Effector memory CD8-positive, alpha-beta T cell (primary cell): Measurements from ENCODE around the gene OSCP1.

Experiments
- ATAC-seq: fragments of 150-1000 bp; cut with Tn5 transposase; replicated peaks from 2 replicates; pipeline ENCODE4 v1.10.0; 2021; ENCODE audit warnings: mild to moderate bottlenecking, moderate library complexity
- DNase-seq, 3 experiments: peaks; one replicate each; pipeline ENCODE4 v3.0.0; 2021
- H3K27ac Mint-ChIP-seq, 2 donors: one replicate each; pipeline ENCODE4 v1.8.0; 2022; ENCODE audit warnings: mild to moderate bottlenecking in 2 of 2, mixed read lengths in 2 of 2, moderate library complexity in 2 of 2
- H3K27me3 Mint-ChIP-seq, 2 donors: one replicate each; pipeline ENCODE4 v1.8.0; 2022; ENCODE audit warnings: mixed read lengths in 2 of 2
- H3K36me3 Mint-ChIP-seq: one replicate; pipeline ENCODE4 v1.8.0; 2022; ENCODE audit warnings: mild to moderate bottlenecking, moderate library complexity, mixed read lengths; ENCODE audit not compliant: insufficient read depth
- H3K4me1 Mint-ChIP-seq, 2 donors: one replicate each; pipeline ENCODE4 v1.8.0; 2022; ENCODE audit warnings: low read depth in 2 of 2, mixed read lengths in 2 of 2
- H3K4me3 Mint-ChIP-seq, 2 donors: one replicate each; pipeline ENCODE4 v1.8.0; 2022; ENCODE audit warnings: mild to moderate bottlenecking in 2 of 2, mixed read lengths in 2 of 2, moderate library complexity in 2 of 2
- H3K9me3 Mint-ChIP-seq, 2 donors: one replicate each; pipeline ENCODE4 v1.8.0; 2022; ENCODE audit warnings: mixed read lengths in 2 of 2

Gene OSCP1

DNA sequence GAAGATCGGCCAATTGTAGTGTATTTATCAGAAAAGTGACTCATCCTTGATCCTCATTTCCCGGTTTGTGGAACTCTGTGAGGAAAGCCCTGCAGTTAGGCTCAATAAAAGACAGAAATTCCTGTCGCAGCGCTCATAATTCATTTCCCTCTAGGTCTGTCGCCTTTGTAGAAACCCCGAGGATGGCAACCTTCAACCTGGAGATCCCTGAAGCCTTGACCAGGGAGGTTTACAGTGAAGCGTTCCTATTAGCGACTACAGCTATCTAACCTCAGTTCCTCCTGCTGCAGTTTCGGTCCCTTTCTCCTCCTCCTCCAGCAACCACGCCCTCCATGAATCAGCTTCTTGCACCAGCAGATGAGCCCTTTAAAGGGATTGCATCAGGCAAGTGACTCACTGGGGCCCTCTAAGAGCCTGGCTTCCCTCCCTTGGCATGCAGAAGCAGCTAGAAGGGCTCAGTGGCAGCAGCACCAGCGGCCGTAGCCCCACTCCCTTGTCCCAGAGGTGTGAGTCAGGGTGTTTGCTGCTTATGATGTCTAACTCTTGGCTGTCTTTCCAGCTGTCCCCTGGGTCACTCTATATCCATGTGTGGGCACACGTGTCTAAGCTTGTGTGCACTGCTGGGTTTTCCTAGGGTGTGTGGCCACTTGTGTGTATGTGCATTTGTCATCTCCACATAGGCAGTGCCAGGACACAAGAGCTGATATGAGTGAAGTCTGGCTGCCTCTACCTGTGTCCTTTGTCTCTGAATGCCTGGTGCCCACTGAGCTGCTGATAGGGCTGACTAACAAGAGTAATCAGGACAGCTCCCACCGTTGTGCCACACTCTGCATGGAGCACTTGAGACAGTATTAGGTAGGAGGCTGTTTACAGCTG lies 63.7 kb downstream of the OSCP1 start:
- Mint-ChIP-seq H3K36me3 (peaks cover 36% of the 10 kb centered on the region), H3K4me3 (peak overlapping the region; percentile 81 to 94), H3K27me3 (no peaks in the 10 kb centered on the region), H3K9me3 (no peaks in the 10 kb centered on the region), H3K4me1 (peaks cover 39 to 45% of the 10 kb centered on the region in 2 donors), H3K27ac (peak overlapping the region; percentile 89 to 98)
- DNase-seq: peak; percentile 71 to 76 (median 73)
- ATAC-seq: peak; percentile 59

DNA sequence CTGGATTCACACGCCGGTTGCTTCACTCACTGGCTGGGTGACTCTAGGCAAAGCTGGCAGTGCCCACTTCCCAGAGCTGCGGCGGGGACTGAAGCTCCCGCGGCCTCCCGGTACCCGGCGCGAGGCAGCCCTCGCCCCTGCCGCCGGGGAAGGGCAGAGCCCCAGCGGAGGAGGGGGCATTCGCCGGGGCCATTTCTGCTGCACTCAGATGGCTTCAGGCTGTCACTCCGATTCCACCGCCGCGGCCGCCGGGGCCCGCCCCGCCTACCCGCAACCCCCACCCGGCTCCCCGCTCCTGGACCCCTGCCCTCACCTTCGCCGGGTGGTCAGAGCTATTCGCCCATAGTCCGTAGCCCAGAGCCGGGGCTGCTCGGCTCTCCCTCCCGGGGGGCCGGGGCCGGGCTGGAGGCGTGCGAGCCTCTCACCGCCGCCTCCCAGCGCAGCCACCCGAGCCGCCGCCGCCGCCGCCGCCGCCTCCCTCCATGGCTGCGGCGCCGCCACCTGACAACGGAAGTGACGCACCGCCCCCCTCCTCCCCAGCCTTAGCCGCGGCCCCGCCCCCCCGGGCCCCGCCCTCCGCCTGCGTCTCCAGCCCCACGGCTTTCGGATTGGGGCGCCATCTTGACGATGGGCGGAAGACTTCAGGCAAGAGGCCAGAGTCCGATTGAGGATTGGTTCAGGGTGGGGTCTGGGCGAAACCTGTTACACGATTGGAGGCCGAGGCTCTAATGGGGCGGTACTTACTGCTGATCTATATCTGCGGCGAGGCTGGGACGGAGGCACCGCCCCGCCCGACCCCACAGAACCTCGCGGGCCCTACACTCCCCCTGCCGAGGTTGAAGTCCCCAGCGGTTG lies 64.6 kb downstream of the OSCP1 start, which contains the start of gene STK40:
Gene STK40 (minus strand): TSS at position 515 of the 855 bp plus-strand sequence. CDS start 24,592 bp downstream, outside the sequence.
- DNase-seq (peak; percentile 93), ATAC-seq (peak; percentile 84)
- Mint-ChIP-seq H3K4me1 (peaks cover 48% of the 10 kb centered on the region in 2 donors), H3K4me3 (peak within 1 kb of the TSS; percentile 81 to 94), H3K27me3 (no peaks in the 10 kb centered on the region), H3K27ac (peak within 1 kb of the TSS; percentile 89 to 98), H3K36me3 (peaks cover 30% of the 10 kb centered on the region), H3K9me3 (no peaks in the 10 kb centered on the region)

- peak overlapping the region; percentile 81 to 94 for H3K4me3 Mint-ChIP-seq
- H3K9me3 Mint-ChIP-seq: no peaks in the 10 kb centered on the region
- H3K27ac Mint-ChIP-seq: peak overlapping the region; percentile 89 to 98
- DNase-seq: peak; percentile 24 to 39 (median 26)
- H3K27me3 Mint-ChIP-seq: no peaks in the 10 kb centered on the region
- H3K4me1 Mint-ChIP-seq: peaks cover 55 to 56% of the 10 kb centered on the region in 2 donors
- ATAC-seq: peak; percentile 17
- peaks cover 27% of the 10 kb centered on the region for H3K36me3 Mint-ChIP-seq
These were observed 65.5 kb downstream of the OSCP1 start for GRCh38 chr1:36384542-36385409.

- DNase-seq (no peak), ATAC-seq (no peak)
- Mint-ChIP-seq H3K36me3 (peaks cover 24% of the 10 kb centered on the region), H3K27me3 (no peaks in the 10 kb centered on the region), H3K27ac (peak overlapping the region; percentile 89 to 98), H3K4me3 (peak overlapping the region; percentile 81 to 94), H3K9me3 (no peaks in the 10 kb centered on the region), H3K4me1 (peaks cover 61 to 64% of the 10 kb centered on the region in 2 donors)
These were observed 67.0 kb downstream of the OSCP1 start for GRCh38 chr1:36383240-36383639.

DNA sequence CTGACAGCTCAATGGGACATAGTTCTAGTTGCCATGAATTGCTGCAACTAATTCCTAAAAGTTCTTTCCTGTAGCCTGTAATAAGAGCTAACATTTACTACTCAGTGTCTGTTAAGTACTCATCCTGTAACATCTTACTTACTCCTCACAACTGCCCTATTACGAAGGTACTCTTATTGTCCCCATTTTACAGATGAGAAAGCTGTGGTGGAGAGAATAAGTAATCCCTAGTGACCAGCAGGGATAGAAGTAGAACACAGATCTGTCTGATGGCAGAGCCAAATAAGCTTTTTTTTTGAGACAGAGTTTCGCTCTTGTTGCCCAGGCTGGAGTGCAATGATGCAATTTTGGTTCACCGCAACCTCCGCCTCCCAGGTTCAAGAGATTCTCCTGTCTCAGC lies 67.6 kb downstream of the OSCP1 start:
- no peak overlapping the region for H3K4me3 Mint-ChIP-seq
- DNase-seq (no peak), ATAC-seq (no peak)
- no peaks in the 10 kb centered on the region for H3K27me3 Mint-ChIP-seq
- peaks cover 65 to 67% of the 10 kb centered on the region in 2 donors for H3K4me1 Mint-ChIP-seq
- peaks cover 24% of the 10 kb centered on the region for H3K36me3 Mint-ChIP-seq
- no peaks in the 10 kb centered on the region for H3K9me3 Mint-ChIP-seq
- H3K27ac Mint-ChIP-seq: peak overlapping the region; percentile 89 to 98

DNA sequence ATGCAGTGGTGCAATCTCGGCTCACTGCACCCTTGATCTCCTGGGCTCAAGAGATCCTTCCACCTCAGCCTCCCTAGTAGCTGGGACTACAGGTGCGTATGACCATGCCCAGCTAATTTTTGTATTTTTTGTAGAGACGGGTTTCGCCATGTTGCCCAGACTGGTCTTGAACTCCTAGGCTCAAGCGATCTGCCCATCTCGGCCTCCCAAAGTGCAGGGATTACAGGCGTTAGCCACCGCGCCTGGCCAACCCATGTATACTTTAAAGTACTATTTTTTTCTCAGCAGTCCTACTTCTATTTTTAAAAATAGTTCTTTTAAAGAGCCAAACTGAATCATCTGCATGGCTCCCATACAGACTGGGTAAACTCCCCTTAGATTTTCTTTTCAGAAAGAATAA lies 68.0 kb downstream of the OSCP1 start:
- H3K27ac Mint-ChIP-seq: peak overlapping the region in 1 of 2 donors; percentile 85
- no peaks in the 10 kb centered on the region for H3K9me3 Mint-ChIP-seq
- H3K4me3 Mint-ChIP-seq: peak overlapping the region in 1 of 2 donors; percentile 18
- no peak for ATAC-seq
- H3K27me3 Mint-ChIP-seq: no peaks in the 10 kb centered on the region
- peaks cover 68 to 69% of the 10 kb centered on the region in 2 donors for H3K4me1 Mint-ChIP-seq
- H3K36me3 Mint-ChIP-seq: peaks cover 24% of the 10 kb centered on the region
- no peak for DNase-seq

- Mint-ChIP-seq H3K4me3 (no peak overlapping the region), H3K4me1 (peaks cover 62 to 65% of the 10 kb centered on the region in 2 donors), H3K9me3 (no peaks in the 10 kb centered on the region), H3K27me3 (no peaks in the 10 kb centered on the region), H3K27ac (peak overlapping the region; percentile 83 to 85), H3K36me3 (peaks cover 22% of the 10 kb centered on the region)
- no peak for DNase-seq
- no peak for ATAC-seq
These were observed 68.8 kb downstream of the OSCP1 start for GRCh38 chr1:36381405-36381804.

DNA sequence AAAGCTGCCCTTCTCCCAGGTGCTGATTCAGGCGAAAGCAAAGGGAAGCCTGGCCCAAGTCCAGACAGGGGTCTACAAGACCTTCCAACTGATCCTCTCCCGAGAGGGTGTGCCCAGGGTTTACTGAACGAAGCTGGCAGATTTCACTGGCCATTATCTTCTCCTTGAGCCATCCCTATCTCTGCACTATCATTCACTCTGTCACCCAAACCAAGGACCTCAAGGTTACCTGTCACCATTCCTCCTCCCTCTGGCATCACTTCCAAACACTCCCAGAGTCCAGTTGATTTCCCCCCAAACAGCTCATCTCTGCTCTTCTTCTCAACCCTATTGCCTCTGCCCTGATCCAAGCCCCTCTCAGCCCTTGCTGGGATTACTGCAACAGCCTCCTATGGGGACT lies 69.5 kb downstream of the OSCP1 start:
- no peak for ATAC-seq

GRCh38 chr1:36380143-36380619 lies 70.1 kb downstream of the OSCP1 start:
- H3K4me3 Mint-ChIP-seq: no peak overlapping the region

More for the DNA sequence above, 69.5 kb downstream of the OSCP1 start:
- DNase-seq: no peak
- peaks cover 21% of the 10 kb centered on the region for H3K36me3 Mint-ChIP-seq
- H3K27ac Mint-ChIP-seq: peak overlapping the region; percentile 83 to 85
- no peaks in the 10 kb centered on the region for H3K27me3 Mint-ChIP-seq
- H3K4me1 Mint-ChIP-seq: peaks cover 63 to 66% of the 10 kb centered on the region in 2 donors
- H3K4me3 Mint-ChIP-seq: no peak overlapping the region
- H3K9me3 Mint-ChIP-seq: no peaks in the 10 kb centered on the region

DNA sequence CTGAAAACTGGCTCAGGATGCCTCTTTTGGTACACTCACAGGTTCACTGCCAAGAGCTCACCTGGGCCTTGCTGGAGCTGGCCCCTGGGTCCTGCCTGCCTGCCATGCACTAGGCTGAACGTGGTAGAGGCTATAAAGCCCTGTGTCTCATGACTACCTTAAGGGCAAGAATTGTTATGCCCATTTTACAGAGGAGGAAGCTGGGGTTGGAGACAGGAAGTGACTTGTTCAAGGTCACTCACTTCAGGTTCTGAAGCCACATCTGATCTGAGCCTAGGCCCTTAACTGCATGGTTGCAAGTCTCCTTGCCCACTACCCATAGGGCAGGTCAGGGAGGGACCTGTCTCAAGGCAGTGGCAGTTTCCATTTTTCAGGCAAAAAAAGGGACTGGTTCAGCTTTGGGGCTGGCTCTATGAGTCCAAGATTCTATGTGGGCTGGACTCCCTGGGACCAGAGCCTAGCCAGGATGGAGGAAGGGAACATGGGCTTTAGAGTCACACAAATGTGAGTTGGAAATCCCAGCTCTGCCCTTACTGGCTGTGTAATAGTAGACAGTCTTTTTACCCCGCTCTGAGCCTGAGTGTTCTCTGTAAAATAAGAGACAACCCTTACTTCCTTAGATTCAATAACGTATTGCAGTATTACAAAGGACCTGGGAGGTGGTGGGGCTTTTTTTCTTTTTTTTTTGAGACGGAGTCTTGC lies 72.3 kb downstream of the OSCP1 start:
- DNase-seq (no peak), ATAC-seq (no peak)
- no peaks in the 10 kb centered on the region for H3K9me3 Mint-ChIP-seq
- no peaks in the 10 kb centered on the region for H3K27me3 Mint-ChIP-seq
- peaks cover 64 to 67% of the 10 kb centered on the region in 2 donors for H3K4me1 Mint-ChIP-seq
- peak overlapping the region; percentile 53 to 97 for H3K27ac Mint-ChIP-seq
- H3K36me3 Mint-ChIP-seq: peaks cover 22% of the 10 kb centered on the region
- H3K4me3 Mint-ChIP-seq: peak overlapping the region in 1 of 2 donors; percentile 19

More at GRCh38 chr1:36380143-36380619, 70.1 kb downstream of the OSCP1 start:
- peaks cover 16% of the 10 kb centered on the region for H3K36me3 Mint-ChIP-seq
- DNase-seq (no peak), ATAC-seq (no peak)
- no peaks in the 10 kb centered on the region for H3K27me3 Mint-ChIP-seq
- no peaks in the 10 kb centered on the region for H3K9me3 Mint-ChIP-seq
- H3K27ac Mint-ChIP-seq: peak overlapping the region; percentile 83 to 85
- peaks cover 64 to 66% of the 10 kb centered on the region in 2 donors for H3K4me1 Mint-ChIP-seq

DNA sequence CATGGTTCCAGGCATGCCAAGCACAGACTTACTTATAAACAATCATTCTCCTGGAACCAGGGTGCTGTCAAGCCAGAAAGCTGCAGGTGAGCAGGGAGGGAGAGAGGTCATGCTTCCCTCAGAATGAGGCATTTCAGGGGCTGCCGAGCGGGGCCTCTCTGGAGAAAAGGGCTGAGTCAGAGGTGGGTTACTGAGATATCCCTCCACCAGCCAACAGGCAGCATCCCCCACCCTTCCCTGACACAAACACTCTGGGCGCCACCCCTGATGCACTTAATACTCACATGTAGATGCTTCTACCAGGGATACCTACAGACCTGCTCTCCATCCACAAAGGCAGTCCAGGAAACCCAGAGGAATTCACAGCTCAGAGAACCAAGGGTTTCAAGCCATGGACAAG lies 77.6 kb downstream of the OSCP1 start:
- DNase-seq (no peak), ATAC-seq (no peak)
- peaks cover 33% of the 10 kb centered on the region for H3K36me3 Mint-ChIP-seq
- peaks cover 44 to 55% of the 10 kb centered on the region in 2 donors for H3K4me1 Mint-ChIP-seq
- H3K9me3 Mint-ChIP-seq: no peaks in the 10 kb centered on the region
- no peak overlapping the region for H3K4me3 Mint-ChIP-seq
- H3K27ac Mint-ChIP-seq: peak overlapping the region; percentile 31 to 97
- H3K27me3 Mint-ChIP-seq: no peaks in the 10 kb centered on the region
